Liver (tissue), 3 donors: ENCODE data around the gene G6PC1.
A peak's percentile ranks its signal among the peaks of the same experiment; 100 is the strongest.

Source experiments
- EGR1 ChIP-seq, 2 donors: IDR thresholded peaks; 2 replicates each; pipeline ENCODE4 v1.6.1; 2016 to 2018; ENCODE audit warnings: antibody characterized with exemption in 2 of 2, low read depth in 2 of 2
- FOXA1 ChIP-seq: IDR thresholded peaks from 2 replicates; pipeline ENCODE4 v1.6.1; 2016; ENCODE audit warnings: antibody characterized with exemption
- FOXA2 ChIP-seq: IDR thresholded peaks from 2 replicates; pipeline ENCODE4 v1.6.1; 2016; ENCODE audit warnings: antibody characterized with exemption
- HNF4A ChIP-seq, 2 donors: conservative IDR thresholded peaks; 2 replicates each; pipeline ENCODE4 v1.6.1; 2016; ENCODE audit warnings: antibody characterized with exemption in 2 of 2, mild to moderate bottlenecking in 2 of 2
- HNF4G ChIP-seq: IDR thresholded peaks from 2 replicates; pipeline ENCODE4 v1.6.1; 2016; ENCODE audit warnings: antibody characterized with exemption
- MAX ChIP-seq: IDR thresholded peaks from 2 replicates; pipeline ENCODE4 v1.6.1; 2016; ENCODE audit warnings: antibody characterized with exemption
- RAD21 ChIP-seq, 2 donors: IDR thresholded peaks; 2 replicates each; pipeline ENCODE4 v1.6.1; 2016; ENCODE audit warnings: antibody characterized with exemption in 2 of 2, mild to moderate bottlenecking in 2 of 2
- REST ChIP-seq: IDR thresholded peaks from 2 replicates; pipeline ENCODE4 v1.6.1; 2016; ENCODE audit warnings: antibody characterized with exemption, mild to moderate bottlenecking
- RXRA ChIP-seq, 2 donors: IDR thresholded peaks; 2 replicates each; pipeline ENCODE4 v1.6.1; 2017 to 2018; ENCODE audit warnings: antibody characterized with exemption in 2 of 2, mild to moderate bottlenecking in 1 of 2
- SP1 ChIP-seq: IDR thresholded peaks from 2 replicates; pipeline ENCODE4 v1.6.1; 2018; ENCODE audit warnings: antibody characterized with exemption, mild to moderate bottlenecking
- TAF1 ChIP-seq: conservative IDR thresholded peaks from 2 replicates; pipeline ENCODE4 v1.6.1; 2016; ENCODE audit warnings: antibody characterized with exemption, mild to moderate bottlenecking
- YY1 ChIP-seq: IDR thresholded peaks from 2 replicates; pipeline ENCODE4 v1.6.1; 2016; ENCODE audit warnings: antibody characterized with exemption, mild to moderate bottlenecking
- TF ChIP-seq, protein P1 (sequence below): fragments of 150-350 bp; IDR thresholded peaks from 2 replicates; pipeline ENCODE4 v1.5.1; 2017; ENCODE audit warnings: improper control_type of control experiment, low read depth, low read length; ENCODE audit not compliant: missing input control
- TF ChIP-seq, protein P2 (sequence below): IDR thresholded peaks from 2 replicates; pipeline ENCODE4 v1.6.1; 2016; ENCODE audit warnings: antibody characterized with exemption
- donor health status: healthy.
- donor health status: healthy.

- TF ChIP-seq, protein P1, sequence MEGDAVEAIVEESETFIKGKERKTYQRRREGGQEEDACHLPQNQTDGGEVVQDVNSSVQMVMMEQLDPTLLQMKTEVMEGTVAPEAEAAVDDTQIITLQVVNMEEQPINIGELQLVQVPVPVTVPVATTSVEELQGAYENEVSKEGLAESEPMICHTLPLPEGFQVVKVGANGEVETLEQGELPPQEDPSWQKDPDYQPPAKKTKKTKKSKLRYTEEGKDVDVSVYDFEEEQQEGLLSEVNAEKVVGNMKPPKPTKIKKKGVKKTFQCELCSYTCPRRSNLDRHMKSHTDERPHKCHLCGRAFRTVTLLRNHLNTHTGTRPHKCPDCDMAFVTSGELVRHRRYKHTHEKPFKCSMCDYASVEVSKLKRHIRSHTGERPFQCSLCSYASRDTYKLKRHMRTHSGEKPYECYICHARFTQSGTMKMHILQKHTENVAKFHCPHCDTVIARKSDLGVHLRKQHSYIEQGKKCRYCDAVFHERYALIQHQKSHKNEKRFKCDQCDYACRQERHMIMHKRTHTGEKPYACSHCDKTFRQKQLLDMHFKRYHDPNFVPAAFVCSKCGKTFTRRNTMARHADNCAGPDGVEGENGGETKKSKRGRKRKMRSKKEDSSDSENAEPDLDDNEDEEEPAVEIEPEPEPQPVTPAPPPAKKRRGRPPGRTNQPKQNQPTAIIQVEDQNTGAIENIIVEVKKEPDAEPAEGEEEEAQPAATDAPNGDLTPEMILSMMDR, result no peak
- TF ChIP-seq REST (no peak), RAD21 (IDR thresholded peaks at IDR 0.05) (no peak), HNF4A (conservative IDR thresholded peaks at IDR 0.05) (peak in 1 of 2 donors; percentile 6), FOXA1 (no peak), SP1 (no peak), HNF4G (no peak), RXRA (IDR thresholded peaks at IDR 0.05) (no peak), TAF1 (no peak), YY1 (no peak), MAX (no peak), FOXA2 (no peak), EGR1 (IDR thresholded peaks at IDR 0.05; ENCODE audit: low read depth in 2 of 2) (no peak)
- TF ChIP-seq, protein P2, sequence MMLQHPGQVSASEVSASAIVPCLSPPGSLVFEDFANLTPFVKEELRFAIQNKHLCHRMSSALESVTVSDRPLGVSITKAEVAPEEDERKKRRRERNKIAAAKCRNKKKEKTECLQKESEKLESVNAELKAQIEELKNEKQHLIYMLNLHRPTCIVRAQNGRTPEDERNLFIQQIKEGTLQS, result no peak
Observed at GRCh38 chr17:42908872-42909700, 8.5 kb downstream of the G6PC1 start.
